ENCODE results near the gene NMNAT3.

DNA sequence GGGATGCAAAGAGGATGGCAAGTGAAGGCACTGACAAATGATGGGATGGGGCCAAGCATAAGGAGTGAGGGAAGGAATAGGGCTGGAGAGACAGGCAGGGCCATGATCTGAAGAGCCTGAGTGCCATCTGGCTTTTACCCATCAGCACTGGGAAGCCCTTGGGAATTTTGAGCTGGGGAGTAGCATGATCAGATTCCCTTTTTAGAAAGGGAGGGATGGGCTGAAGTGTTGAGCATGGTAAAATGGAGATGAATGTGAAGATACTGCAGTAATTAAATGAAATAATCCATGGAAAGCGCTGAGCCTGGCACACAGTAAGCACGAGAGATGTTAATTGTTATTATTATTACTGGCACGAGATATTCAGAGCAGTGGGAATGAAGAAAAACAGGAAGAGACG lies 148.1 kb downstream of the NMNAT3 start:
- TF ChIP-seq EZH2 (IDR thresholded peaks at IDR 0.05; ENCODE audit: borderline replicate concordance, low read length), result no peak
- TF ChIP-seq, protein P1, sequence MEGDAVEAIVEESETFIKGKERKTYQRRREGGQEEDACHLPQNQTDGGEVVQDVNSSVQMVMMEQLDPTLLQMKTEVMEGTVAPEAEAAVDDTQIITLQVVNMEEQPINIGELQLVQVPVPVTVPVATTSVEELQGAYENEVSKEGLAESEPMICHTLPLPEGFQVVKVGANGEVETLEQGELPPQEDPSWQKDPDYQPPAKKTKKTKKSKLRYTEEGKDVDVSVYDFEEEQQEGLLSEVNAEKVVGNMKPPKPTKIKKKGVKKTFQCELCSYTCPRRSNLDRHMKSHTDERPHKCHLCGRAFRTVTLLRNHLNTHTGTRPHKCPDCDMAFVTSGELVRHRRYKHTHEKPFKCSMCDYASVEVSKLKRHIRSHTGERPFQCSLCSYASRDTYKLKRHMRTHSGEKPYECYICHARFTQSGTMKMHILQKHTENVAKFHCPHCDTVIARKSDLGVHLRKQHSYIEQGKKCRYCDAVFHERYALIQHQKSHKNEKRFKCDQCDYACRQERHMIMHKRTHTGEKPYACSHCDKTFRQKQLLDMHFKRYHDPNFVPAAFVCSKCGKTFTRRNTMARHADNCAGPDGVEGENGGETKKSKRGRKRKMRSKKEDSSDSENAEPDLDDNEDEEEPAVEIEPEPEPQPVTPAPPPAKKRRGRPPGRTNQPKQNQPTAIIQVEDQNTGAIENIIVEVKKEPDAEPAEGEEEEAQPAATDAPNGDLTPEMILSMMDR (IDR thresholded peaks at IDR 0.05; ENCODE audit: low read length), result no peak

All from OCI-LY1 (cell line).